ENCODE results near the gene BICRAL.
"Not testable (repeated sequence)": the region's sequence is repeated elsewhere in the genome, so short reads cannot be mapped to it uniquely, and the experiment has no call there.

Gene BICRAL

DNA sequence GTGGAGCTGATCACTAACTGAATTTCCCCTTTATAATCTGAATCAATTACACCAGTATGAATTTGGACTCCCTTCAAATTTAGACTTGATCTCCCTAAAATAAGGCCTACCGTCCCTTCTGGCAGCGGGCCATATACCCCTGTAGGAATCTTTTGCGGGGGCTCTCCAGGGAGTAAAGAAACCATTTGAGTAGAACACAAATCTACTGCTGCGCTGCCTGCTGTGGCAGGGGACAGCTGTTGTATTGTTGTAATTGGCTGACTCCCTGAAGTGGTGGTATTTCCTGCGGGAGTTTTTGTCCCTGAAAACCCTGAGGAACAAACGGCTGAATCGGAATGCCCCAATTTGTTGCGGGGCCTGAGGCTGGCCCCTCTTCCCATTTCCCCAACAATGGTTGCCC is 118.0 kb downstream of the BICRAL start:
- no peak for DNase-seq

DNA sequence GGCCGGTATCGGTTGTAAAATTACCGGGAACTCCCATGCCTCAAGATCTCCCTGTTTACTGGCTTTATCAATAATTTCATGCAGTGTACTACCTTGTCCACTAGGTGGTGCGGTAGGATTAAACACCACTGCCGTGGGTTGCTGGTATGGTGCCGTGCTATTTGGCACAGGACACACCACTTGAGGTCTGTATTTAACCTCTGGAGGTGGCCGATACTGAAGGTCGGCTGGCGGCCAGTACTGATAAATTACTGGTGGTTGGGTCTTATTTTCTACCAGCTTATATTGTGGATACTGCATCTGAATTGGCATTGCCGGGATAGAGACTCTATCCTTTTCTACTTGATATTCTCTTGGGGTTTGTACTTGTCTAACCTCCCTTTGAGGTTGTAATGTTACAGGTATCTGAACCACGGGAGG is 119.7 kb downstream of the BICRAL start:
- peak; percentile 80 for DNase-seq

DNA sequence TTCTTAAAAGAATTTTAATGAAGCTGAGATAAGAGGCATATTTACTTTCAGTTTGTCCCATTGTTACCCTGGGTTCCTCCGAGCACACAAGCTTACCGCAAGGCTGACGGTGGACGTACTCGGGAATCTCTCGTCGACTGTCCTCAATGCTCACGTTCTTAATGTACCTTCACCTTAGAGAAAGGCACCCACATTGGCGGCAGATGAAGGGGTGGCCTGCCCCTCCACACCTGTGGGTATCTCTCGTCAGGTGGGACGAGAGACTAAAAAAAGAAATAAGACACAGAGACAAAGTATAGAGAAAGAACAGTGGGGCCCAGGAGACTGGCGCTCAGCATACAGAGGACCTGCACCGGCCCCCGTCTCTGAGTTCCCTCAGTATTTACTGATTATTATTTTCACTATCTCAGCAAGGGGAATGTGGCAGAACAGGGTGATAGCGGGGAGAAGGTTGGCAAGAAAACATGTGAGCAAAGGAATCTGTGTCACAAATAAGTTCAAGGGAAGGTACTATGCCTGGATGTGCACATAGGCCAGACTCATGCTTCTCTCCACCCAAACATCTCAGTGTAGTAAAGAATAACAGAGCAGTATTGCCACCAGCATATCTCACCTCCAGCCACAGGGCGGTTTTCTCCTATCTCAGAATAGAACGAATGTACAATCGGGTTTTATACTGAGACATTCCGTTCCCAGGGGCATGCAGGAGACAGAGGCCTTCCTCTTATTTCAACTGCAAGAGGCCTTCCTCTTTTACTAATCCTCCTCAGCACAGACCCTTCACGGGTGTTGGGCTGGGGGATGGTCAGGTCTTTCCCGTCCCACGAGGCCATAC is 120.8 kb downstream of the BICRAL start:
- not testable (repeated sequence) for DNase-seq

DNA sequence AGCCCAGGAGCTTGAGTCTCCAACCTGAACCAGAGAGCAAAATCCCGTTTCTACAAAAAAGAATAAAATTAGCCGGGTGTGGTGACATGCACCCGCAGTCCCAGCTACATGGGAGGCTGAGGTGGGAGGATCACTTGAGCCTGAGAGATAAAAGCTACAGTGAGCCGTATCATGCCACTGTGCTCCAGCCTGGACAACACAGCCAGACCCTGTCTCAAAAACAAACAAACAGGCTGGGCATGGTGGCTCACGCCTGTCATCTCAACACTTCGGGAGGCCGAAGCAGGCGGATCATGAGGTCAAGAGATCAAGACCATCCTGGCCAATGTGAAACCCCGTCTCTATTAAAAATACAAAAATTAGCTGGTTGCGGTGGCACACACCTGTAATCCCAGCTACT is 122.6 kb downstream of the BICRAL start:
- DNase-seq: no peak

DNA sequence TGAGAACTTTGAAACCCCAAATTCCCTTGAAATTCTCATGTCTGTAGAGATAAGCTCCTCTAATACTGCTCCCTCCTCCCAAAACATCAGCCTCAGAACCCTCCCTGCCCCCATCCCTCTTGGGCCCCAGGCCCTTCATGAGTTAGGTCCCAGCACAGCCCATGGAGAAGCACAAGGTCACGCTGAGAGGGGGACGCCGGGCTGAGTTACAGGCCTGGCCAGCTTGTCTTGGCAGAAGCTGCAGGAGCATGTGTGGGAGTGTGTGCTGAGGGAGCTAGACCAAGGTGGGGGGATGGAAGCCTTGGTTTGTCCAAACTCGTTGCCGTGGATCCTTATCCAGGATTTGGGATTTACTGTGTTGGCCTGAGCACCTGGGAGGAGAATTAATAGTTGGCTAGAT is 125.5 kb downstream of the BICRAL start:
- no peak for DNase-seq

DNA sequence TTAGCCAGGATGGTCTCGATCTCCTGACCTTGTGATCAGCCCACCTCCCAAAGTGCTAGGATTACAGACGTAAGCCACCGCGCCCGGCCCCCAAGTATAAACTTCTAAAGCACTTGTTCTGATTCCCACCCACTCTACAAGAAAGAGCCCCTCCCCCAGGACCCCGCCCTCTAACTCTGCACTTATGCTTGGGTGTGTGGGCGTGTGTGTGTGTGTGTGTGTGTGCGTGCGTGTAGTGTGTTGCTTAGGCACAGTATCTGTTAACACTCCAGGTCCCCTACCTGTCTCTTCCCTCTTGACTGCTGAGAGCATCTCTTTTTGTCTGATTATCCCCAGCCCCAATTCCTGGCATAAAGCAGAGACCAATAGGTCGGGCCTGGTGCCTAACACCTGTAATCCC is 128.0 kb downstream of the BICRAL start:
- DNase-seq: no peak

DNA sequence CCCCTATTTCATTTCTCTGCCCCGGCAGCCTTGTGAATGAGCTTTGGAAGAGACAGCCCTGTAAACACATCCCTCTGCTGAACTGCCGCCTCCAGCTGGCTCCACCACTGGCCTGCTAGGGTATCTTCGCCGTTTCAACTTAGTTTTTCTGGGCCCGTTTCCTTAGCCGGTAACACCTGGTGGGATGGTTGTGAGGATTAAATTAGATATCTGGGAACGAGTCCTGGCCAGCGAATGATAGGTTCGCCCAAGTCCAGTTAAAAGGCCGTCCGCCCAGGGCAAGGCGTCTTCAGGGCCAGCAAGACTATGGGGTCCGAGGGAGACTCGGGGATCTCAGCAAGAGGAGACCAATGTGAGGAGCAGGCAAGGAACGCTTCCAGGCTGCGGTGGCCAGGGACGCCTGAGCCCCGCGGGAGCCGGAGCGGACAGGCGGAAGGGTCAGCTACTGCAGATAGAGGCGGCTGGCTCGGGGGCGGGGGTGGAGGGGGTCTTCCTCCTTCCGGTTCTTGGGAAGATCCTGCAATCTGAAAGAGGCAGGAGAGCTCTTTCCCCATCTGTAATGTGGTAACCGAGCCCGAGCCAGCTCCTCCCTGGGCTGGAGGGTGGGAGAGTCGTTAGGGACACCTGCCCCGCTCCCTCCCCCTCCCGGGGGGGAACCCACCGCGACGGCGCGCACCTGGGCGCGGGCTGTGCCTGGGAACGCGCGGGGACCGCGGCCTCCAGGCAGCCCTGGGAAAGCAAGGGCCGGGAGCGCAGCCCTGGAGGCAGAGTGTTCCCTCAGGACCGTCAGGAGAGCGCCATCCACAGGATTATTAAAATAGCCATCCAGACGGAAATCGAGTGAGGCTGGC is 129.5 kb downstream of the BICRAL start:
- DNase-seq: no peak

DNA sequence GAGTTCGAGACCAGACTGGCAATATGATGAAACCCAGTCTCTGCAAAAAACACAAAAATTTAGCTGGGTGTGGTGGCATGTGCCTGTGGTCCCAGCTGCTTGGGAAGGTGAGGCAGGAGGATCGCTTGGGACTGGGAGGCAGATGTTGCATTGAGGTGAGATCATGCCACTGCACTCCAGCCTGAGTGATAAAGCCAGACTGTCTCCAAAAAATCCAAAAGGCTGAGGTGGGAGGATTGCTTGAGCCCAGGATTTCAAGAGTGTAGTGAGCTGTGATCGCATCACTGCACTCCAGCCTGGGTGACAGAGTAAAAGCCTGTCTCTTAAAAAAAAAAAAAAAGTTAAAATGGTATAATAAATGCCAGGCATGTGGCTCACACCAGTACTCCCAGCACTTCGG is 132.7 kb downstream of the BICRAL start:
- no peak for DNase-seq

DNA sequence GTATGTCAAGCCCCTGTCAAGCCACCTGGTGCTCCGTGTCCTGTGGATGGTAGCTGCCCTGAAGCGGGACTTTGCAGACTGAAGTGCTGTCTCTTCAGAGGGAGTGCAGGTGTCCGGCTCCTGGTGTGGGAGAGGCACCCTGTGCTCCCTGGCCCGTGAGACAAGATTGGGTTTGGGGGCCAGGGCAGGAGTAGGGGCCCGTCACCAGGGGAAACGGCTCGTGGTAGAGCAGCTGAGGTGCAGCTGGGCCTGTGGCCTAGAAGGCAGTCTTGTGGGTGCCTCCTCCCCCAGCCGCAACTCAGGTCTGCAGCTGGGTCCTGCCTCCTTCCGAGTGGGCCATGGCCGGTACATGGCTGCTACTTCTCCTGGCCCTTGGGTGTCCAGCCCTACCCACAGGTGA is 133.9 kb downstream of the BICRAL start, which contains the start of gene PTCRA:
TSS of gene PTCRA (plus strand) at position 322 of the 400 bp plus-strand sequence. CDS start at position 339, 17 bp downstream.
- no peak for DNase-seq

DNA sequence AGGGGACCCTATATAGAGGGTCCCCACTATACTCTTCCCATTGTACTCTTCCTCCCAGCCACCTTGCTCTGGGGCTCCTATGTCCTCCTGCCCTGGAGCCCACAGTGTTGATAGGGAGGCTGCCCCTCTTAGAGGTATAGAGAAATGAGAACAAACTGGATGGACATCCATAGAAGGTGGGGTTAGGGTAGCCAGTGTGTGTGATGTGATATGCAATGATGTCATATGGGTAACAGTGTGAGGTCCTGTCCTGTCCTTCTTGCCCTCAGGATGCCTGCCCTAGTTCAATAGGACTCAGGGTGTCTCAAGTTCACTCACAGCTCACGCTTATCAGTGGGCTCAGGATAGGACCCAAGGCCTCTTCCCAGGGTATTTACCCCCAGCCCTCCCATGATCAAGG is 134.4 kb downstream of the BICRAL start:
- DNase-seq: no peak
